Measurements from ENCODE around the gene SLC5A2.

SLC5A2 gene

DNA sequence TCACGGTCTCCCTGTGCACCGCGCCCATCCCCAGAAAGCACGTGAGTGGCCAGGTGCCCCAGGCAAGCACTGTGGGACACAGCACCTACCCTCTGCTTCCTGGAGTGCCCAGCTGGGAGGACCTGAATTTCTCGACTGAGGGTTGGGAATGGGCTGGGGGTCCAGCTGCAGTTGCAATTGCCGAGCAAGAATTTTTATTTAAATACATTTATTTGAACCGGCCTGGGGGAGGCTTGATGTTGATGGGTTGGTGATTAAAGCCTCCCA lies 6.3 kb downstream of the SLC5A2 start:
- Histone ChIP-seq H3K9me3 (ENCODE audit: control insufficient read depth, insufficient read depth, low read depth, low read length) (no peaks in the 10 kb centered on the region), H3K36me3 (ENCODE audit: control insufficient read depth in 2 of 2, insufficient read depth in 1 of 2, low read length in 2 of 2) (peaks cover 0 to 40% of the 10 kb centered on the region in 2 experiments; a peak in 1 of 3 replicates), H3K4me1 (ENCODE audit: control insufficient read depth, insufficient read depth, low read length) (no peaks in the 10 kb centered on the region; the same call in 1 of the 2 replicates), H3K4me3 (ENCODE audit: low read depth, low read length) (no peak overlapping the region), H3K27ac (ENCODE audit: extremely low read depth, low read depth, low read length) (no peak overlapping the region)
- TF ChIP-seq ZNF184 (tag by site-specific recombination; IDR thresholded peaks at IDR 0.05) = no peak
- TF ChIP-seq OSR2 (tag by site-specific recombination; IDR thresholded peaks at IDR 0.05) = no peak
- TF ChIP-seq HOXD13 (CRISPR knock-in tag; IDR thresholded peaks at IDR 0.05; ENCODE audit: borderline replicate concordance) = no peak
- no peak for TF ChIP-seq YY1 (tag by site-specific recombination; IDR thresholded peaks at IDR 0.05)
- TF ChIP-seq ZNF747 (tag by site-specific recombination; IDR thresholded peaks at IDR 0.05) = no peak
- TF ChIP-seq ZNF549 (tag by site-specific recombination; IDR thresholded peaks at IDR 0.05) = no peak
- ChIA-PET CTCF (interaction anchor here (1.9 kb wide), 1 partner anchor 28 kb away, joined by 4 read pairs; no protein-coding TSS in a partner anchor), POLR2A (interaction anchor here (1.6 kb wide), 1 partner anchor 10 kb away, joined by 4 read pairs; no protein-coding TSS in a partner anchor)

DNA sequence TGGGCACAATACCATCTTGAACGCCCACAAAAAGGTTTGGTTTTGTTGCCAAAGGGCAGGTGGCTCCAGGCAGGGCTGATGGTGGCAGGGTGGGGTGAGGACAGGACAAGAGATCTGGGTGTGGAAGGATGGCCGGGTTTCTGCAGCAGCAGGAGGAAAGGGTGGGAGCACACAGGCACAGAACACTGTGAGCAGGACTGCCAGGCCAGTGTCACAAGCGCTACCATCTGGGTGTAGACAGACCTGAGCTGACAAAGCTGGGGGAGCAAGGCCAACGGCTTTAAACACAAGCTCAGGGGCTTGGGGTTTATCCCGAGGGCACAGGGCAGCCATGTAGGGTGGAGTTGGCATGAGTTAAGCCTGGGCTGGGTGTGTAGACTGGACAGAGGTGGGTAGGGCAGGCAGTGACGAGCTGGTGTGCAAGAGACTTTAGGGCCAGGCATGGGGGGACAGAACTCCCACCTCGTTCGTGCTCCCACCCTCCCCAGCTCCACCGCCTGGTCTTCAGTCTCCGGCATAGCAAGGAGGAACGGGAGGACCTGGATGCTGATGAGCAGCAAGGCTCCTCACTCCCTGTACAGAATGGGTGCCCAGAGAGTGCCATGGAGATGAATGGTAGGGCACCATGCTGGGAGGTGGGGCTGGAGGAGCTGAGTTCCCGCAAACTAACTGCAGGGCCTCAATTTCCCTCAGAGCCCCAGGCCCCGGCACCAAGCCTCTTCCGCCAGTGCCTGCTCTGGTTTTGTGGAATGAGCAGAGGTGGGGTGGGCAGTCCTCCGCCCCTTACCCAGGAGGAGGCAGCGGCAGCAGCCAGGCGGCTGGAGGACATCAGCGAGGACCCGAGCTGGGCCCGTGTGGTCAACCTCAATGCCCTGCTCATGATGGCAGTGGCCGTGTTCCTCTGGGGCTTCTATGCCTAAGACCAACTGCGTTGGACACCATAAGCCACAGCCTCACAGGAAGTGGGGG lies 7.0 kb downstream of the SLC5A2 start:
- POLR2A ChIA-PET = no interaction called here
- peaks cover 0 to 40% of the 10 kb centered on the region in 2 experiments; a peak in 1 of 3 replicates for H3K36me3 ChIP-seq (ENCODE audit: control insufficient read depth in 2 of 2, insufficient read depth in 1 of 2, low read length in 2 of 2)

DNA sequence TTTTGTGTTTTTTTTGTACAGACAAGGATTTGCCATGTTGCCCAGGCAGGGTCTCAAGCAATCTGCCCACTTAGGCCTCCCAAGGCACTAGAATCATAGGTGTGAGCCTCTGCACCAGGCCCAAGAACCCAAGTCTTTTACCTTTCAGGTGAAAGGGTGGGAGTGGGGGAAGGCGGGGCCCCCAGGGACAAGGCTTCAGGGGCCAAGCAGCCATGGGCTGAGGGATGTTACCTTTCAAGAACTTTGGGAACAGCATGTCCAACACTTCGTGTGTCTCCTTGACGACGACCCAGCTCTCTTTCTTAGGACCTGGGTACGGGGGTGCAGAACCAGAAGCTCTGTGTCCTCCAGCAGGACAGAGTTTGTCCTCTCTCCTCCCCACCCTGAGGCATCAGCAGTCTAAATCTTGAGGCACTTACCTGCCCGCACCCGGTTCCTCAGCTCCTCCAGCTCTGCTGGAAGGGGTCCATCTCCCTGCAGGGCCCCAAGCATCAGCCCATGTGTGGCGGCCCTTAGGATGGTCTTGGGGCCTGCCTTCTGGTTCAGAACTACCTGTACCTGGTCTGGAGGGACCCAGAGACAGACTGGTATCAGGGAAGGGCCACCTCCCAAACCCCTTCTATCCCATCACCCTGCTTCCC lies 9.0 kb downstream of the SLC5A2 start:
- CTCF ChIA-PET = no interaction called here
- POLR2A ChIA-PET = no interaction called here
- H3K36me3 ChIP-seq (ENCODE audit: control insufficient read depth in 2 of 2, insufficient read depth in 1 of 2, low read length in 2 of 2) = peaks cover 0 to 55% of the 10 kb centered on the region in 2 experiments; a peak in 1 of 3 replicates
- H3K9me3 ChIP-seq (ENCODE audit: control insufficient read depth, insufficient read depth, low read depth, low read length) = no peaks in the 10 kb centered on the region
- no peak overlapping the region for H3K27ac ChIP-seq (ENCODE audit: extremely low read depth, low read depth, low read length)
- H3K4me3 ChIP-seq (ENCODE audit: low read depth, low read length) = no peak overlapping the region
- no peaks in the 10 kb centered on the region; the same call in 1 of the 2 replicates for H3K4me1 ChIP-seq (ENCODE audit: control insufficient read depth, insufficient read depth, low read length)
- TF ChIP-seq, protein P1, sequence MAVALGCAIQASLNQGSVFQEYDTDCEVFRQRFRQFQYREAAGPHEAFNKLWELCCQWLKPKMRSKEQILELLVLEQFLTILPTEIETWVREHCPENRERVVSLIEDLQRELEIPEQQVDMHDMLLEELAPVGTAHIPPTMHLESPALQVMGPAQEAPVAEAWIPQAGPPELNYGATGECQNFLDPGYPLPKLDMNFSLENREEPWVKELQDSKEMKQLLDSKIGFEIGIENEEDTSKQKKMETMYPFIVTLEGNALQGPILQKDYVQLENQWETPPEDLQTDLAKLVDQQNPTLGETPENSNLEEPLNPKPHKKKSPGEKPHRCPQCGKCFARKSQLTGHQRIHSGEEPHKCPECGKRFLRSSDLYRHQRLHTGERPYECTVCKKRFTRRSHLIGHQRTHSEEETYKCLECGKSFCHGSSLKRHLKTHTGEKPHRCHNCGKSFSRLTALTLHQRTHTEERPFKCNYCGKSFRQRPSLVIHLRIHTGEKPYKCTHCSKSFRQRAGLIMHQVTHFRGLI (tag by site-specific recombination; IDR thresholded peaks at IDR 0.05) = no peak
- TF ChIP-seq OSR2 (tag by site-specific recombination; IDR thresholded peaks at IDR 0.05) (no peak), ZNF155 (tag by site-specific recombination; IDR thresholded peaks at IDR 0.05) (no peak), ZNF791 (tag by site-specific recombination; IDR thresholded peaks at IDR 0.05) (no peak), ZNF837 (tag by site-specific recombination; IDR thresholded peaks at IDR 0.05) (no peak), KLF7 (tag by site-specific recombination; IDR thresholded peaks at IDR 0.05; ENCODE audit: borderline replicate concordance) (no peak)
- TF ChIP-seq, protein P2, sequence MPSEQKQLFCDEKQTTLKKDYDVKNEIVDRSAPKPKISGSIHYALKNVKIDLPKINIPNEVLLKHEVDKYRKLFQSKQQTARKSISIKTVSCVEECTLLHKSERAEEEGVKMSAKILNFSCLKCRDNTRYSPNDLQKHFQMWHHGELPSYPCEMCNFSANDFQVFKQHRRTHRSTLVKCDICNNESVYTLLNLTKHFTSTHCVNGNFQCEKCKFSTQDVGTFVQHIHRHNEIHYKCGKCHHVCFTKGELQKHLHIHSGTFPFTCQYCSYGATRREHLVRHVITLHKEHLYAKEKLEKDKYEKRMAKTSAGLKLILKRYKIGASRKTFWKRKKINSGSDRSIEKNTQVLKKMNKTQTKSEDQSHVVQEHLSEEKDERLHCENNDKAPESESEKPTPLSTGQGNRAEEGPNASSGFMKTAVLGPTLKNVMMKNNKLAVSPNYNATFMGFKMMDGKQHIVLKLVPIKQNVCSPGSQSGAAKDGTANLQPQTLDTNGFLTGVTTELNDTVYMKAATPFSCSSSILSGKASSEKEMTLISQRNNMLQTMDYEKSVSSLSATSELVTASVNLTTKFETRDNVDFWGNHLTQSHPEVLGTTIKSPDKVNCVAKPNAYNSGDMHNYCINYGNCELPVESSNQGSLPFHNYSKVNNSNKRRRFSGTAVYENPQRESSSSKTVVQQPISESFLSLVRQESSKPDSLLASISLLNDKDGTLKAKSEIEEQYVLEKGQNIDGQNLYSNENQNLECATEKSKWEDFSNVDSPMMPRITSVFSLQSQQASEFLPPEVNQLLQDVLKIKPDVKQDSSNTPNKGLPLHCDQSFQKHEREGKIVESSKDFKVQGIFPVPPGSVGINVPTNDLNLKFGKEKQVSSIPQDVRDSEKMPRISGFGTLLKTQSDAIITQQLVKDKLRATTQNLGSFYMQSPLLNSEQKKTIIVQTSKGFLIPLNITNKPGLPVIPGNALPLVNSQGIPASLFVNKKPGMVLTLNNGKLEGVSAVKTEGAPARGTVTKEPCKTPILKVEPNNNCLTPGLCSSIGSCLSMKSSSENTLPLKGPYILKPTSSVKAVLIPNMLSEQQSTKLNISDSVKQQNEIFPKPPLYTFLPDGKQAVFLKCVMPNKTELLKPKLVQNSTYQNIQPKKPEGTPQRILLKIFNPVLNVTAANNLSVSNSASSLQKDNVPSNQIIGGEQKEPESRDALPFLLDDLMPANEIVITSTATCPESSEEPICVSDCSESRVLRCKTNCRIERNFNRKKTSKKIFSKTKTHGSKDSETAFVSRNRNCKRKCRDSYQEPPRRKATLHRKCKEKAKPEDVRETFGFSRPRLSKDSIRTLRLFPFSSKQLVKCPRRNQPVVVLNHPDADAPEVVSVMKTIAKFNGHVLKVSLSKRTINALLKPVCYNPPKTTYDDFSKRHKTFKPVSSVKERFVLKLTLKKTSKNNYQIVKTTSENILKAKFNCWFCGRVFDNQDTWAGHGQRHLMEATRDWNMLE (tag by site-specific recombination; conservative IDR thresholded peaks at IDR 0.05; ENCODE audit: low read depth) = no peak

More for the DNA sequence above, 7.0 kb downstream of the SLC5A2 start:
- Histone ChIP-seq H3K4me1 (ENCODE audit: control insufficient read depth, insufficient read depth, low read length) (no peaks in the 10 kb centered on the region; the same call in 1 of the 2 replicates), H3K27ac (ENCODE audit: extremely low read depth, low read depth, low read length) (no peak overlapping the region), H3K9me3 (ENCODE audit: control insufficient read depth, insufficient read depth, low read depth, low read length) (no peaks in the 10 kb centered on the region), H3K4me3 (ENCODE audit: low read depth, low read length) (no peak overlapping the region)
- TF ChIP-seq, protein P3, sequence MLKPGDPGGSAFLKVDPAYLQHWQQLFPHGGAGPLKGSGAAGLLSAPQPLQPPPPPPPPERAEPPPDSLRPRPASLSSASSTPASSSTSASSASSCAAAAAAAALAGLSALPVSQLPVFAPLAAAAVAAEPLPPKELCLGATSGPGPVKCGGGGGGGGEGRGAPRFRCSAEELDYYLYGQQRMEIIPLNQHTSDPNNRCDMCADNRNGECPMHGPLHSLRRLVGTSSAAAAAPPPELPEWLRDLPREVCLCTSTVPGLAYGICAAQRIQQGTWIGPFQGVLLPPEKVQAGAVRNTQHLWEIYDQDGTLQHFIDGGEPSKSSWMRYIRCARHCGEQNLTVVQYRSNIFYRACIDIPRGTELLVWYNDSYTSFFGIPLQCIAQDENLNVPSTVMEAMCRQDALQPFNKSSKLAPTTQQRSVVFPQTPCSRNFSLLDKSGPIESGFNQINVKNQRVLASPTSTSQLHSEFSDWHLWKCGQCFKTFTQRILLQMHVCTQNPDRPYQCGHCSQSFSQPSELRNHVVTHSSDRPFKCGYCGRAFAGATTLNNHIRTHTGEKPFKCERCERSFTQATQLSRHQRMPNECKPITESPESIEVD (tag by site-specific recombination; IDR thresholded peaks at IDR 0.05) = no peak
- TF ChIP-seq, protein P4, sequence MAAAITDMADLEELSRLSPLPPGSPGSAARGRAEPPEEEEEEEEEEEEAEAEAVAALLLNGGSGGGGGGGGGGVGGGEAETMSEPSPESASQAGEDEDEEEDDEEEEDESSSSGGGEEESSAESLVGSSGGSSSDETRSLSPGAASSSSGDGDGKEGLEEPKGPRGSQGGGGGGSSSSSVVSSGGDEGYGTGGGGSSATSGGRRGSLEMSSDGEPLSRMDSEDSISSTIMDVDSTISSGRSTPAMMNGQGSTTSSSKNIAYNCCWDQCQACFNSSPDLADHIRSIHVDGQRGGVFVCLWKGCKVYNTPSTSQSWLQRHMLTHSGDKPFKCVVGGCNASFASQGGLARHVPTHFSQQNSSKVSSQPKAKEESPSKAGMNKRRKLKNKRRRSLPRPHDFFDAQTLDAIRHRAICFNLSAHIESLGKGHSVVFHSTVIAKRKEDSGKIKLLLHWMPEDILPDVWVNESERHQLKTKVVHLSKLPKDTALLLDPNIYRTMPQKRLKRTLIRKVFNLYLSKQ (tag by site-specific recombination; IDR thresholded peaks at IDR 0.05; ENCODE audit: borderline replicate concordance) = no peak
- TF ChIP-seq ZIC2 (tag by site-specific recombination; IDR thresholded peaks at IDR 0.05) (no peak), PRDM1 (tag by site-specific recombination; IDR thresholded peaks at IDR 0.05) (no peak)
- CTCF ChIA-PET = interaction anchor here (1.9 kb wide), 1 partner anchor 29 kb away, joined by 4 read pairs; no protein-coding TSS in a partner anchor
